GM23338 (cell line): ENCODE measurements around the gene DENND4A.

Experiments used
- CREB1 ChIP-seq: fragments of 250-450 bp; sonication (Bioruptor Pico); IDR thresholded peaks from 2 replicates; pipeline ENCODE4 v1.5.0; 2020; ENCODE audit warnings: low read depth, mild to moderate bottlenecking, moderate library complexity
- ETS1 ChIP-seq: IDR thresholded peaks from 2 replicates; pipeline ENCODE4 v1.6.1; 2016; ENCODE audit warnings: antibody characterized with exemption
- EZH2 ChIP-seq: fragments of 200-600 bp; sonication (generic); IDR thresholded peaks from one replicate; pipeline ENCODE4 v1.8.0; 2017; ENCODE audit warnings: antibody characterized with exemption, mild to moderate bottlenecking, low read depth; ENCODE audit not compliant: unreplicated experiment
- EZH2phosphoT487 ChIP-seq: fragments of 200-600 bp; sonication (generic); IDR thresholded peaks from one replicate; pipeline ENCODE4 v1.8.1; 2018; ENCODE audit warnings: antibody characterized with exemption; ENCODE audit not compliant: unreplicated experiment
- JUNB ChIP-seq: IDR thresholded peaks from one replicate; pipeline ENCODE4 v1.6.1; 2016; ENCODE audit warnings: antibody characterized with exemption; ENCODE audit not compliant: unreplicated experiment
- NANOG ChIP-seq: IDR thresholded peaks from 2 replicates; pipeline ENCODE4 v1.6.1; 2016; ENCODE audit warnings: antibody characterized with exemption, borderline replicate concordance
- POLR2AphosphoS5 ChIP-seq: IDR thresholded peaks from 2 replicates; pipeline ENCODE4 v1.6.1; 2016; ENCODE audit warnings: antibody characterized with exemption, low read depth
- STAT1 ChIP-seq: IDR thresholded peaks from one replicate; pipeline ENCODE4 v1.6.1; 2016; ENCODE audit warnings: antibody characterized with exemption; ENCODE audit not compliant: unreplicated experiment
- ZNF114 ChIP-seq: fragments of 250-450 bp; sonication (Bioruptor Pico); IDR thresholded peaks from 2 replicates; pipeline ENCODE4 v1.5.0; 2020; ENCODE audit warnings: mild to moderate bottlenecking, moderate library complexity
- ZNF331 ChIP-seq: fragments of 250-450 bp; sonication (Bioruptor Pico); IDR thresholded peaks from 2 replicates; pipeline ENCODE4 v1.5.0; 2020; ENCODE audit warnings: low read depth, mild to moderate bottlenecking, moderate library complexity
- TF ChIP-seq, protein P1 (sequence below), 2 experiments: fragments of 200-600 bp in 1 of 2; sonication (generic) in 1 of 2; conservative IDR thresholded peaks; 2 replicates each; pipeline versions ENCODE4 v1.5.1 to v1.6.1; 2016 to 2017; ENCODE audit warnings: antibody characterized with exemption in 2 of 2, low read depth in 2 of 2, mild to moderate bottlenecking in 2 of 2, moderate library complexity in 1 of 2
- TF ChIP-seq, protein P2 (sequence below): IDR thresholded peaks from one replicate; pipeline ENCODE4 v1.6.1; 2018; ENCODE audit warnings: antibody characterized with exemption; ENCODE audit not compliant: unreplicated experiment

GRCh38 chr15:65769482-65769881 is 22.6 kb downstream of the DENND4A start:
- TF ChIP-seq EZH2 (no peak), EZH2phosphoT487 (no peak), POLR2AphosphoS5 (no peak), CREB1 (CRISPR knock-in tag) (no peak), ZNF114 (CRISPR knock-in tag) (no peak), ETS1 (no peak), STAT1 (no peak), JUNB (no peak), ZNF331 (CRISPR knock-in tag) (no peak), NANOG (no peak)
- TF ChIP-seq, protein P1, sequence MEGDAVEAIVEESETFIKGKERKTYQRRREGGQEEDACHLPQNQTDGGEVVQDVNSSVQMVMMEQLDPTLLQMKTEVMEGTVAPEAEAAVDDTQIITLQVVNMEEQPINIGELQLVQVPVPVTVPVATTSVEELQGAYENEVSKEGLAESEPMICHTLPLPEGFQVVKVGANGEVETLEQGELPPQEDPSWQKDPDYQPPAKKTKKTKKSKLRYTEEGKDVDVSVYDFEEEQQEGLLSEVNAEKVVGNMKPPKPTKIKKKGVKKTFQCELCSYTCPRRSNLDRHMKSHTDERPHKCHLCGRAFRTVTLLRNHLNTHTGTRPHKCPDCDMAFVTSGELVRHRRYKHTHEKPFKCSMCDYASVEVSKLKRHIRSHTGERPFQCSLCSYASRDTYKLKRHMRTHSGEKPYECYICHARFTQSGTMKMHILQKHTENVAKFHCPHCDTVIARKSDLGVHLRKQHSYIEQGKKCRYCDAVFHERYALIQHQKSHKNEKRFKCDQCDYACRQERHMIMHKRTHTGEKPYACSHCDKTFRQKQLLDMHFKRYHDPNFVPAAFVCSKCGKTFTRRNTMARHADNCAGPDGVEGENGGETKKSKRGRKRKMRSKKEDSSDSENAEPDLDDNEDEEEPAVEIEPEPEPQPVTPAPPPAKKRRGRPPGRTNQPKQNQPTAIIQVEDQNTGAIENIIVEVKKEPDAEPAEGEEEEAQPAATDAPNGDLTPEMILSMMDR (conservative IDR thresholded peaks at IDR 0.05; ENCODE audit: low read depth in 2 of 2) = no peak
- TF ChIP-seq, protein P2, sequence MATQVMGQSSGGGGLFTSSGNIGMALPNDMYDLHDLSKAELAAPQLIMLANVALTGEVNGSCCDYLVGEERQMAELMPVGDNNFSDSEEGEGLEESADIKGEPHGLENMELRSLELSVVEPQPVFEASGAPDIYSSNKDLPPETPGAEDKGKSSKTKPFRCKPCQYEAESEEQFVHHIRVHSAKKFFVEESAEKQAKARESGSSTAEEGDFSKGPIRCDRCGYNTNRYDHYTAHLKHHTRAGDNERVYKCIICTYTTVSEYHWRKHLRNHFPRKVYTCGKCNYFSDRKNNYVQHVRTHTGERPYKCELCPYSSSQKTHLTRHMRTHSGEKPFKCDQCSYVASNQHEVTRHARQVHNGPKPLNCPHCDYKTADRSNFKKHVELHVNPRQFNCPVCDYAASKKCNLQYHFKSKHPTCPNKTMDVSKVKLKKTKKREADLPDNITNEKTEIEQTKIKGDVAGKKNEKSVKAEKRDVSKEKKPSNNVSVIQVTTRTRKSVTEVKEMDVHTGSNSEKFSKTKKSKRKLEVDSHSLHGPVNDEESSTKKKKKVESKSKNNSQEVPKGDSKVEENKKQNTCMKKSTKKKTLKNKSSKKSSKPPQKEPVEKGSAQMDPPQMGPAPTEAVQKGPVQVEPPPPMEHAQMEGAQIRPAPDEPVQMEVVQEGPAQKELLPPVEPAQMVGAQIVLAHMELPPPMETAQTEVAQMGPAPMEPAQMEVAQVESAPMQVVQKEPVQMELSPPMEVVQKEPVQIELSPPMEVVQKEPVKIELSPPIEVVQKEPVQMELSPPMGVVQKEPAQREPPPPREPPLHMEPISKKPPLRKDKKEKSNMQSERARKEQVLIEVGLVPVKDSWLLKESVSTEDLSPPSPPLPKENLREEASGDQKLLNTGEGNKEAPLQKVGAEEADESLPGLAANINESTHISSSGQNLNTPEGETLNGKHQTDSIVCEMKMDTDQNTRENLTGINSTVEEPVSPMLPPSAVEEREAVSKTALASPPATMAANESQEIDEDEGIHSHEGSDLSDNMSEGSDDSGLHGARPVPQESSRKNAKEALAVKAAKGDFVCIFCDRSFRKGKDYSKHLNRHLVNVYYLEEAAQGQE = no peak
